GM23338 (cell line): ENCODE measurements around the gene FAM98C. TPM values are rescaled to one million over a fixed set of nuclear protein-coding genes. Genes with fewer than 3 reads are reported as not detected.

ENCODE experiments used
- ATAC-seq: fragments of 200-7000 bp; cut with Tn5 transposase; 3 replicates; pipeline ENCODE4 v1.9.1; 2020
- DNase-seq: peaks from one replicate; pipeline ENCODE4 v3.0.0-alpha.2; 2015; ENCODE audit warnings: low spot score
- H2AFZ ChIP-seq: fragments of 200-600 bp; sonication (generic); 2 replicates; pipeline ENCODE4 v1.8.0; 2016; ENCODE audit warnings: antibody characterized with exemption, mild to moderate bottlenecking, moderate library complexity
- H3F3A ChIP-seq: fragments of 200-600 bp; sonication (generic); replicated peaks from 2 replicates; pipeline ENCODE4 v1.8.0; 2017; ENCODE audit warnings: antibody characterized with exemption, mixed run types, low read depth
- H3K27ac ChIP-seq: fragments of 200-600 bp; sonication (generic); 2 replicates; pipeline ENCODE4 v1.6.1; 2016; ENCODE audit warnings: low read depth
- H3K27me3 ChIP-seq: fragments of 200-600 bp; sonication (generic); 2 replicates; pipeline ENCODE4 v1.8.0; 2016; ENCODE audit warnings: mild to moderate bottlenecking, mixed run types, moderate library complexity; ENCODE audit not compliant: insufficient read depth
- H3K36me3 ChIP-seq: fragments of 200-600 bp; sonication (generic); 2 replicates; pipeline ENCODE4 v1.8.0; 2016; ENCODE audit warnings: mild to moderate bottlenecking; ENCODE audit not compliant: insufficient read depth
- H3K4me1 ChIP-seq: fragments of 200-600 bp; sonication (generic); 2 replicates; pipeline ENCODE4 v1.8.0; 2016; ENCODE audit warnings: mild to moderate bottlenecking, moderate library complexity; ENCODE audit not compliant: insufficient read depth
- H3K4me2 ChIP-seq: fragments of 200-600 bp; sonication (generic); 2 replicates; pipeline ENCODE4 v1.7.1; 2017; ENCODE audit warnings: mixed run types
- H3K4me3 ChIP-seq: fragments of 200-600 bp; sonication (generic); 2 replicates; pipeline ENCODE4 v1.6.1; 2016; ENCODE audit warnings: mixed run types
- H3K79me2 ChIP-seq: fragments of 200-600 bp; sonication (generic); replicated peaks from 2 replicates; pipeline ENCODE4 v1.8.0; 2017; ENCODE audit warnings: mild to moderate bottlenecking; ENCODE audit not compliant: insufficient read depth
- H3K9me2 ChIP-seq: fragments of 200-600 bp; sonication (generic); 2 replicates; pipeline ENCODE4 v1.8.0; 2017; ENCODE audit not compliant: insufficient read depth
- H4K20me1 ChIP-seq: fragments of 200-600 bp; sonication (generic); replicated peaks from 2 replicates; pipeline ENCODE4 v1.8.0; 2017; ENCODE audit warnings: mild to moderate bottlenecking; ENCODE audit not compliant: insufficient read depth
- H3K27ac Mint-ChIP-seq: 2 replicates; pipeline ENCODE4 v1.8.0; 2020; ENCODE audit warnings: inconsistent platforms, mild to moderate bottlenecking, moderate library complexity, mixed read lengths
- H3K27me3 Mint-ChIP-seq: 3 replicates; pipeline ENCODE4 v1.8.0; 2022; ENCODE audit warnings: low read depth, mild to moderate bottlenecking, moderate library complexity, mixed read lengths, inconsistent platforms; ENCODE audit not compliant: insufficient read depth, poor library complexity
- H3K36me3 Mint-ChIP-seq: 3 replicates; pipeline ENCODE4 v1.8.0; 2021; ENCODE audit warnings: low read depth, mild to moderate bottlenecking, inconsistent platforms, moderate library complexity, mixed read lengths
- H3K4me1 Mint-ChIP-seq: 3 replicates; pipeline ENCODE4 v1.8.0; 2020; ENCODE audit warnings: mild to moderate bottlenecking, inconsistent platforms, mixed read lengths
- H3K4me3 Mint-ChIP-seq: 3 replicates; pipeline ENCODE4 v1.8.0; 2021; ENCODE audit warnings: moderate library complexity, mild to moderate bottlenecking, inconsistent platforms, mixed read lengths
- H3K9me3 Mint-ChIP-seq: 3 replicates; pipeline ENCODE4 v1.8.0; 2020; ENCODE audit warnings: moderate library complexity, mild to moderate bottlenecking, inconsistent platforms, mixed read lengths
- EZH2 ChIP-seq: fragments of 200-600 bp; sonication (generic); IDR thresholded peaks from one replicate; pipeline ENCODE4 v1.8.0; 2017; ENCODE audit warnings: antibody characterized with exemption, mild to moderate bottlenecking, low read depth; ENCODE audit not compliant: unreplicated experiment
- POLR2AphosphoS5 ChIP-seq: IDR thresholded peaks from 2 replicates; pipeline ENCODE4 v1.6.1; 2016; ENCODE audit warnings: antibody characterized with exemption, low read depth
- ZNF114 ChIP-seq: fragments of 250-450 bp; sonication (Bioruptor Pico); IDR thresholded peaks from 2 replicates; pipeline ENCODE4 v1.5.0; 2020; ENCODE audit warnings: mild to moderate bottlenecking, moderate library complexity
- ZNF462 ChIP-seq: fragments of 250-450 bp; sonication (Bioruptor Pico); IDR thresholded peaks from 2 replicates; pipeline ENCODE4 v1.5.0; 2020; ENCODE audit warnings: mild to moderate bottlenecking, moderate library complexity
- polyA plus RNA-seq: library from polyadenylated mRNA; unstranded; fragments of >200 nt; fragmentation: Nextera tagmentation; extraction: Ambion mirVana; gene quantifications from 2 replicates; pipeline ENCODE4 v1.2.1, GENCODE V29; 2016
- total RNA-seq: library from RNA; depleted of rRNA; stranded (reverse); fragments of >200 nt; shearing (Covaris generic); gene quantifications from 2 replicates; pipeline ENCODE4 v1.2.3, GENCODE V29; 2014
- TF ChIP-seq, protein P1 (sequence below): IDR thresholded peaks from one replicate; pipeline ENCODE4 v1.6.1; 2018; ENCODE audit warnings: antibody characterized with exemption; ENCODE audit not compliant: unreplicated experiment
- TF ChIP-seq, protein P2 (sequence below): IDR thresholded peaks from 2 replicates; pipeline ENCODE4 v1.6.1; 2016; ENCODE audit warnings: antibody characterized with exemption

FAM98C gene
- total and polyA plus RNA-seq, 2 experiments from 2014 or later = 4.3 to 7.6 TPM

DNA sequence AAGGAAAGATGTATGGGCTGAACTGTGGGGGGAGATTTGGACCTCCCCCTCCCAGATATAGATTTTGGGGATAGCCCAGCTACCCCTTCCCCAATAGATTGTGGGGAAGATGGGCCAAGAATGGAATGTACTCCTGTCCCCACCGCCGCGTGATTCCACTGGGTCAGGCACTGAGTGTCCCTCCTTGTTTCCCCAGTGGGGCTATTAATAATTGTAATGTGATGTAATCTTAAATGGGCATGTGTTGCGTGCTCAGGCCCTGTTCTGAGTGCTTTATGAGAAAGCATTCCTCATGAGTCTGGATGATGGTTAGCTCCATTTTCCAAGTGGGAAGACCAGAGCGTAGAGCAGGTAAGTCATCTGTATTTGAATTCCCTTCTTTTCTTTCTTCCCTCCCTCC, 27.1 kb upstream of the FAM98C start:
- H3K4me1 Mint-ChIP-seq = peaks cover 14% of the 10 kb centered on the region
- H3K27ac Mint-ChIP-seq = no peak overlapping the region
- Histone ChIP-seq H3K27ac (no peak overlapping the region), H3K27me3 (no peaks in the 10 kb centered on the region), H3K9me2 (no peaks in the 10 kb centered on the region), H4K20me1 (peaks cover 17% of the 10 kb centered on the region), H3K4me1 (peaks cover 10% of the 10 kb centered on the region; the same call in 1 of the 2 replicates), H2AFZ (no peak overlapping the region), H3F3A (no peaks in the 10 kb centered on the region), H3K79me2 (peaks cover 29% of the 10 kb centered on the region), H3K36me3 (peaks cover 13% of the 10 kb centered on the region), H3K4me2 (peak overlapping the region; percentile 98), H3K4me3 (peak overlapping the region; percentile 90)
- peaks cover 15% of the 10 kb centered on the region for H3K27me3 Mint-ChIP-seq
- H3K9me3 Mint-ChIP-seq = no peaks in the 10 kb centered on the region; the same call in 2 of the 3 replicates
- ATAC-seq = no peak
- peaks cover 23% of the 10 kb centered on the region for H3K36me3 Mint-ChIP-seq
- DNase-seq = no peak
- TF ChIP-seq, protein P1, sequence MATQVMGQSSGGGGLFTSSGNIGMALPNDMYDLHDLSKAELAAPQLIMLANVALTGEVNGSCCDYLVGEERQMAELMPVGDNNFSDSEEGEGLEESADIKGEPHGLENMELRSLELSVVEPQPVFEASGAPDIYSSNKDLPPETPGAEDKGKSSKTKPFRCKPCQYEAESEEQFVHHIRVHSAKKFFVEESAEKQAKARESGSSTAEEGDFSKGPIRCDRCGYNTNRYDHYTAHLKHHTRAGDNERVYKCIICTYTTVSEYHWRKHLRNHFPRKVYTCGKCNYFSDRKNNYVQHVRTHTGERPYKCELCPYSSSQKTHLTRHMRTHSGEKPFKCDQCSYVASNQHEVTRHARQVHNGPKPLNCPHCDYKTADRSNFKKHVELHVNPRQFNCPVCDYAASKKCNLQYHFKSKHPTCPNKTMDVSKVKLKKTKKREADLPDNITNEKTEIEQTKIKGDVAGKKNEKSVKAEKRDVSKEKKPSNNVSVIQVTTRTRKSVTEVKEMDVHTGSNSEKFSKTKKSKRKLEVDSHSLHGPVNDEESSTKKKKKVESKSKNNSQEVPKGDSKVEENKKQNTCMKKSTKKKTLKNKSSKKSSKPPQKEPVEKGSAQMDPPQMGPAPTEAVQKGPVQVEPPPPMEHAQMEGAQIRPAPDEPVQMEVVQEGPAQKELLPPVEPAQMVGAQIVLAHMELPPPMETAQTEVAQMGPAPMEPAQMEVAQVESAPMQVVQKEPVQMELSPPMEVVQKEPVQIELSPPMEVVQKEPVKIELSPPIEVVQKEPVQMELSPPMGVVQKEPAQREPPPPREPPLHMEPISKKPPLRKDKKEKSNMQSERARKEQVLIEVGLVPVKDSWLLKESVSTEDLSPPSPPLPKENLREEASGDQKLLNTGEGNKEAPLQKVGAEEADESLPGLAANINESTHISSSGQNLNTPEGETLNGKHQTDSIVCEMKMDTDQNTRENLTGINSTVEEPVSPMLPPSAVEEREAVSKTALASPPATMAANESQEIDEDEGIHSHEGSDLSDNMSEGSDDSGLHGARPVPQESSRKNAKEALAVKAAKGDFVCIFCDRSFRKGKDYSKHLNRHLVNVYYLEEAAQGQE = no peak
- TF ChIP-seq POLR2AphosphoS5 (no peak), ZNF114 (no peak), EZH2 (no peak), ZNF462 (CRISPR knock-in tag) (no peak)
- TF ChIP-seq, protein P2, sequence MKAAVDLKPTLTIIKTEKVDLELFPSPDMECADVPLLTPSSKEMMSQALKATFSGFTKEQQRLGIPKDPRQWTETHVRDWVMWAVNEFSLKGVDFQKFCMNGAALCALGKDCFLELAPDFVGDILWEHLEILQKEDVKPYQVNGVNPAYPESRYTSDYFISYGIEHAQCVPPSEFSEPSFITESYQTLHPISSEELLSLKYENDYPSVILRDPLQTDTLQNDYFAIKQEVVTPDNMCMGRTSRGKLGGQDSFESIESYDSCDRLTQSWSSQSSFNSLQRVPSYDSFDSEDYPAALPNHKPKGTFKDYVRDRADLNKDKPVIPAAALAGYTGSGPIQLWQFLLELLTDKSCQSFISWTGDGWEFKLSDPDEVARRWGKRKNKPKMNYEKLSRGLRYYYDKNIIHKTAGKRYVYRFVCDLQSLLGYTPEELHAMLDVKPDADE = no peak
- peak overlapping the region; percentile 98 for H3K4me3 Mint-ChIP-seq
